ENCODE data around the gene MAP6D1.

Gene MAP6D1

DNA sequence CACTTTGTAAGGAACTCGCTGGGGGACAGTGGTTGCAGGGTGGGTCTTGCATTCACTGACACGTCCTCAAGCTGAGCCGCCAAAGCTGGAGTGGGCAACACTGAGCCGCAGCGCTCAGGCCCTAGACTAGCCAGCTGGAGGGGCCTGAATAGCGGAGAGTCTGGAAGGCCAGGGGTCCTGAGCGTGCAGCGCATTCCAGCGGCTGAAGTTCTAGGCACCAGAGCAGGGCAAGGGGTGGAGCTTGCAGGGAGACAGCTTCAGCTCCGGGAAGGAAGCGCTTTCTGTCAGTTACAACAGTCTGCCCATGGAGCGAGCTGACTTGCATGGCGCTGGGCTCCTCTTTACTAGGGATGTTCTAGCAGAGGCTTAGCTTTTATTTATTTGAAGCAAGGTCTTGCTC lies 2.7 kb downstream of the MAP6D1 start:
- DNase-seq = no peak

DNA sequence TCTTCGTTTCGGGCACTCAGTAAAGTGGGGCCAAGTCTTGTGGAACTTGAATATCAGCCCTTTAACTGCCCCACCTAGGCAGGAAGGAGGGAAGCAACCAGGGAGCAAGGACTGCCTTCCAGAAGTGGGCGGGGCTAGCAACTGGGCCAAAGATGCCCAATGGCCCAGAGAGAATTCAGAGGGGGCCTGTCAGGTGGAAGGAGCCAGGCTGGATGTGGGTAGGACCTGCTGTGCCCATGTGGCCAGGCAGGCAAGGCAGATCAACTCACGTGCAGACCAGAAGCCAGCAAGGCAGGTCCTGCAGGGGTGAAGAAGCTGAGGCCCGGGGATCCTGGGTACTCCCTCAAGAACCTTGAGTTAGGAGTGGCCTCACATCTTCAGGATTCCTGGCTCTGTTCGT lies 5.5 kb downstream of the MAP6D1 start:
- DNase-seq = no peak

DNA sequence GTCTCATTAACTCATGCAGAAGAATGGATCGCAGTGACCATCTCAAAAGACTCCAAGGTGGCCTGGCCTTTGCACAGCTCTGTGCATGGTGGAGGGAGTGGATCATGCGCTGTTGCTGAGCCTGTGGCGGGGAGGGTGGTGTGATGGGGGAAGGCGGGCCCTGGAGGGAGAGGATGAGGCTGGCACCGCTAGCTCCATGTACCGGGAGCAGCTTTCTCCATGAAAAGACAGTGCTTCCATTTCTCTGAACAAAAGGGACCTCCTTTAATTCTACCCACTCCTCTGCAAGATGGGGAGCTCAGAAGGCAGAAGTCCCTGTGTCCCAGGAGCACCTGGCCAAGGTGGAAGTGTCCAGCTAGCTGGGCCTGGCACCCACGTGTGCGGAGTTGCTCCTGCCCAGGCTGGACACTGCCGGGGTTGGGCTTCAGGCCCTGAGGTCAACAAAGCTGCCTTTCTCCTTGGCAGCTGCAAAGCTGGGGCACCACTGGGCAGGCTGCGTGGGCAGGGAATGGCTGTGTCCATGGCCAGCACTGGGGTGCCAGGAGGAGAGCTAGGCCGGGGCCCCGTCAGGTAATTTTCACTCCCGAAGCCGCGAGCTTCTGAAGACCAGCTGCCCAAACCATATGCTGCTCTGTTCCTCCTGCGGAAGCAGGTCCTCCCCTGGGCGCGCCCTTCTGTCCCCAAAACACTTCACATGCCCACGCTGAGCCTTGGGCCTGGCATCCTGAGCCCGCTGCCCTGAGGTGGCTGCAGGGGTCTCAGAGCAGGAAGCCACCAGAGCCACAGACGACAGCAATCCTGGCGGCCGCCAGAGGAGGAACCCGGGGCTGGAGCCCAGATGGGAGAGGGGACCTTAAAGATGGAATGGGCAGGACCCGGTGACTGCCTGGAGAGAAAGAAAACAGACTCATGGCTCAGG lies 6.4 kb downstream of the MAP6D1 start:
- no peak for DNase-seq

- DNase-seq = no peak
Measured at GRCh38 chr3:183818041-183818620, 7.2 kb downstream of the MAP6D1 start.

- DNase-seq = no peak
Measured at GRCh38 chr3:183817639-183818038, 7.7 kb downstream of the MAP6D1 start.

- DNase-seq = no peak
Measured at GRCh38 chr3:183816681-183817510, 8.5 kb downstream of the MAP6D1 start.

- DNase-seq = no peak
Measured at GRCh38 chr3:183815951-183816475, 9.4 kb downstream of the MAP6D1 start.

GRCh38 chr3:183815563-183815940 lies 9.8 kb downstream of the MAP6D1 start:
- DNase-seq = no peak

GRCh38 chr3:183814240-183814639 lies 11.1 kb downstream of the MAP6D1 start:
- no peak for DNase-seq

DNA sequence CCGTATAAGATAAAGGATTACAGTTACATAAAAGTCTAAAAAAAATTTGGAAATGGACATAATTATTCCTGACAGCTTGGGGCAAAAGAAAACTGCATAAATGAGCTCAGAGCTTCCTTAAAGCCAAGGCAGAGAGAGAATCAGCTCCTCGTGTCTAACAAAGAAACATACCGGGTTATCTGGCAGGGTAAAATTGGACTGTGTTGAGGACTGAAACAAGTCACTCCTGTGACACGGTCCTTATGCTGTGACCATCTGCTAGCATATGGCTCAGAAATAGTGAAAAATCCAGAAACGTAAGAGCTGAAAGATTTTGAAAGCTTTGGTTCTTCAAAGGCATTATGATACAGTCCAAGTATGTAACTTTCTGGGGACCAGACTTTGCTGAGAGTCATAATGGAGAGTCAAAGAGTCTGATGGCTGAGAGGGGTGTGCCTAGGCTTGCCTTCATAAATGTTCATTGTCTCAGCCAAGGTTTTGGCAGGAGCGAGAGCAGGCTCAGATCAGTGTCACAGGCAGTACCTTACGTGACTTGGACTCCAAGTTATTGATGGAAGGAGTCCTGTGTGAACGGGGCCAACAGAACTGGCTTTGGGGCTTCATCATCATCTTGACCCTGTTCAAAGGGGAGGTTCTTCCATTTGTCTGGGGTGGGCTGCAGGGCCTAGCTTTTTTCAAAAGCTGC lies 12.5 kb downstream of the MAP6D1 start:
- DNase-seq = no peak

- DNase-seq = no peak
Measured at GRCh38 chr3:183811638-183812037, 13.7 kb downstream of the MAP6D1 start.

DNA sequence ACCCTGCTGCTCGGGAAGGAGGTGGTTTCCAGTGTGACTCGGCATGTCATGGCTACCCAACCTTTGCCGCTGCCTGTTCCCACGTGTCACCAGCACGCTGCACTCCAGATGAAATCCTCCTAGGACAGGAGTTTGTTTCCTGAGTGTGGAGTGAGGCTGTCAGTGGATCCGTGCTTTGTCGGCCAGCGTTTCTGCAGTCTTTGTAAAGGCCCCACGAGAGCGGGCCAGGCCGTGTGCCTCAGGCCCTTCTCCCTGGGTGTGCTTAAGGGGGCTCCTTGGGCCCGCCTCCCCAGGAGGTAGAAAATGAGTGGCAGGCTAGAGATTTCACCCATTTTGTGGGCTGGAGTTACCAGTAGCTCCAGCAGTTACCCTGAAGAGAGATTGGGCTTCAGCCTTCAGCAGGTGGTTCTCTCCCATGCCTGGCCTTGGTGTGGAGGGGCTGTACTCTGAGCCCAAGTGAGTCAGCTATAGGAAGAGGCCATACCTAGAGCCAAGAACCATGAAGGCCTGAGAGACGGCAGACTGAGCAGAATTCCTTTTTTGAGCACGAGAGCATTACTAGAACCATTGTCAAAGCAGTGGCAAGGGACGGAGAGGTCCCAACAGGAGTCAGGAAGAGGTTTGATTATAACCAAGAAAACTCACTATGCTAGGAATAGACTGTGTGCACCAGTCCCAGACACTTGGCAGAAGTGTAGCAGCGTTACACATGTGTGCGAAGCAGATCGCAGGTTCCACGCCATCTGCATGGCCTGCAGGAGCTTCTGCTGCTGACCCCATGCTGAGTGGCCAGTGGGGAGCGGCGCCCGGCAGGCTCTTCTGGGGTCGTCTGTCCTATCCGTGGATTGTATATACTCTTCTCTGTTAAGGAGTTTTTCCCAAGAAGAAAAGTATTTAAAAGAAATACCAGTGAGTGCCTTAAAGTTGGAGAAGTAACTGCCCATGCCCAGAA lies 14.5 kb downstream of the MAP6D1 start:
- no peak for DNase-seq

GRCh38 chr3:183809270-183809669 lies 16.1 kb downstream of the MAP6D1 start:
- DNase-seq = no peak

DNA sequence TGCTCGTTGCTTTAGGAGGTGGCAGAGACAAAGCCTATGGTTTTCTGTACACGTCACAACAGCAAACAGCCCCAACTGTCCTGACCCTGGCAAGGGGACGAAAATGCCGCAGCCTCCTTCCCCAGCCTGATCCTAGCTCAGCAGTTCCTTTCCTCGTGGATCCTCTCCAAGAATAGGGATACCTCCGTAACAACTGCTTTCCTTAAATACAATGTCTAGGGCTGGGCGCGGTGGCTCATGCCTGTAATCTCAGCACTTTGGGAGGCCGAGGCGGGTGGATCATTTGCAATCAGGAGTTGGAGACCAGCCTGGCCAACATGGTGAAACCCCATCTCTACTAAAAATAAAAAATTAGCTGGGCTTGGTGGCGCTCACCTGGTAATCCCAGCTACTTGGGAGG lies 17.0 kb downstream of the MAP6D1 start:
- DNase-seq = no peak

GRCh38 chr3:183807881-183808280 lies 17.5 kb downstream of the MAP6D1 start:
- no peak for DNase-seq

DNA sequence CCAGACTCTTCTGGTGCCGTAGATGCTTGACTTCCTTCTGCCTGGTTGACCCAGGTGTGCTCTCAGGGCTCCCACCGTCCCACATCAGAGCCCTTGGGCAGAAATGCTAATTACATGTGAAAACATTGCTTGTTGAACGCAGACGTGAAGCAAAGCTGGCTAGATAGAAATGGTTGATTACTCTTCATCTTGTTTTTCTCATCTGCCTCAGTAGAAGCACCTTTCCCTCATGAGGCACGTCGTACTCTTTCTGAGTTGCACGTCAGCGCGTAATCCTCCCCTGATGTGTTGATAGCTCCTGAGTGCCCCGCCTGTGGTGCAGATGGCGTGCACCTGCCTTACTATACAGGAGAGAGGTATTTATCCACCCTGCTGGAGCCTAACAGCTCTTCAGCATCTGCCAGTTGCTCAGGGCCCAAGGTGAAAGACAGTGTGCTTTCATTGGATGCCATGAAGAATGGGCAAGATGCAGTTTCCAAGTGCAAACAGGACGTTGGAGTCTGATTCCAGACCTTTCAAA lies 18.1 kb downstream of the MAP6D1 start:
- no peak for DNase-seq

DNA sequence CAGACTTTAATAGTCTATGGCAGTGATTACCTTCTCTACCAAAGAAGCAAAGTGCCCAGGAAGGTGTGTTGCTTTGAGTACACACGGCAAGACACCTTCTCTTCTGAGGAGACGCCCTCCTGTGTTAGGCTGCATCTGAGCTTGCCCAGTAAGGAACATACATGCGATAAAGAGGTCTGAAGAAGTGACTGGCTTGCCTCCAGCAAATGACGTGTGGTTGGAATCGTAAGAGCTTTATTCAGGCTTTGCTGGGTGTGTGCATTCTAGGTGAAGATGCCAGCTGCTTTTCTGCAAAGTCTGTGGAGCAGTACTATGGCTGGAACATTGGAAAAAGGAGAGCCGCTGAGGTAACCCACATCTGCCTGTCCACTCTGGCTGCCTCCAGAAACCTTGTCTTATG lies 22.4 kb downstream of the MAP6D1 start:
- no peak for DNase-seq

DNA sequence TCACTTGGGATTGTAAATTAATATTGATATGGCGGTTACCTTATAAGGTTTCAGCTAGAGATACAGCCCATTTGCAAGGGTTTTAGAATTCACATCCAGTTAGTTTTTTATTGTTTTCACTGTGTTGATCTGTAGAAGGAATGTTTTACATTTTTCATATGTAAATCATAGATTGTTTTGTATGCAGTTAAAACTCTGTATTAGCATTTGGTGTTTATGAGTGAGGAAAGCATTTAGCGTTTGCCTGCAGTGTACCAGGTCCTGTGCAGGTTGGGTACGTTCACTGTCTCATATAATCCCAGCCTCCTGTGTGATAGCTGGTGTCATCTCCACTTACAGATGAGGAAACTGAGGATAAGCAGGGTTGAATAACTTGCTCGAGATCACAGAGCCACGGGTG lies 23.8 kb downstream of the MAP6D1 start:
- no peak for DNase-seq

DNA sequence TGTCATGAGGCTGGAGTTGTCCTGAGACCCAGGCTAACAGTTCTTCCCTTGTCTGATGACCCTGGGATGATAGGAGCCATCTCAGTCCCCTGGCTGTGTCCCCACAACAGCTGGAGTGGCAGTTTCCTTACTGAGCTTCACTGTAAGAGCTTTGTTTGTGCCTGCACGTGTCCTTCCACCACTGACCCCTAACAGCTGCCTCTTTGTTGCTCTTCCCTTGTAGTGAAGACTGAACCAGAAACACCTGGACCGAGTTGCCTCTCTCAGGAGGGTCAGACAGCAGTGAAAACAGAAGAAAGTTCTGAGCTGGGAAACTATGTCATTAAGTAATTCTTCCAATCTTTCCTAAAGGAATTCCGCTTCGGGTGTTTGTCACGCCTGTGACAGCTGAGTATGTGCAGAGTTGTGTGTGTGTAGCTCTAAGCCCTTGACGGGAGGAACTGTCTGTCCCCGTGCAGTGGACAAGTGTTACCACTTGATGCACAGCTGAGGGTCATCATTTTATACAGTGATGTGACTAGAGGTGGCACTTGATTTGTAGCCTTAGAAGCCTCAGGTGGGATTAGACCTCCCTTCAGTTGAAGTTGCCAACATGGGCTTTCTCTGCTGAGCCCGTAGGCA lies 25.0 kb downstream of the MAP6D1 start:
- no peak for DNase-seq

- no peak for DNase-seq
Measured at GRCh38 chr3:183799461-183799860, 25.9 kb downstream of the MAP6D1 start.

- no peak for DNase-seq
Measured at GRCh38 chr3:183797996-183798395, 27.4 kb downstream of the MAP6D1 start.
